AG09319 (cell line): ENCODE data around the gene P2RX1.

Experiments used
- DNase-seq: peaks from one replicate; pipeline ENCODE4 v3.0.0-alpha.2; 2010; ENCODE audit warnings: low read depth; ENCODE audit errors: extremely low read depth
- CTCF ChIP-seq: IDR thresholded peaks from 2 replicates; pipeline ENCODE4 v1.5.1; 2011; ENCODE audit warnings: low read depth, mild to moderate bottlenecking, inconsistent platforms, low read length, moderate library complexity

P2RX1 gene

GRCh38 chr17:3922765-3923164 lies 6.5 kb upstream of the P2RX1 start:
- no peak for DNase-seq
- TF ChIP-seq CTCF = no peak

GRCh38 chr17:3921502-3922319 lies 5.4 kb upstream of the P2RX1 start:
- DNase-seq = no peak
- no peak for TF ChIP-seq CTCF

- no peak for TF ChIP-seq CTCF
- no peak for DNase-seq
Observed at GRCh38 chr17:3921006-3921405, 4.7 kb upstream of the P2RX1 start.

GRCh38 chr17:3919123-3919624 lies 2.9 kb upstream of the P2RX1 start:
- no peak for DNase-seq

GRCh38 chr17:3918372-3919122 lies 2.3 kb upstream of the P2RX1 start:
- DNase-seq = no peak
- no peak for TF ChIP-seq CTCF

More at GRCh38 chr17:3919123-3919624, 2.9 kb upstream of the P2RX1 start:
- TF ChIP-seq CTCF = no peak

- TF ChIP-seq CTCF = no peak
- no peak for DNase-seq
Observed at GRCh38 chr17:3917391-3917931, 1.2 kb upstream of the P2RX1 start.

- DNase-seq = no peak
Observed at GRCh38 chr17:3916825-3917224, 560 bp upstream of the P2RX1 start.

More at GRCh38 chr17:3916825-3917224, 560 bp upstream of the P2RX1 start:
- no peak for TF ChIP-seq CTCF
